Measurements from ENCODE around the gene TBC1D22A.

DNA sequence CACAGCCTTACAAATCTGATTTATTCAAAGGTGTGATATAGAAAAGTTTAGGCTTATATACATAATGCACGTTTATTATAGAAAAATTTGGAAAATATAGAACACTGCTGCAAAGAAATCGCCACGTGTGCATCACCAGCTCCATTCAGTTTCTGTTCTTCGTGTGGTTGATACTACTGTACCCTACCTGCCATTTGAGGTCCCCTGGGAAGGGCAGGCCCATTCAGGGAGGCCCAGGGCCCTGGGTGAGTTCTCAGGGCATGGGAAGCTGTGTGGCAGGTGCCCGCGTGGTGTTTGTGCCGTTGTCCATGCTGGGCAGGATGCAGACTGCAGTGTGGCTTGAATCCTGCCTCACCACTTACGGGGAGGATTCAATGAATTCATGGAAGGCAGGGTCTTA, 60.8 kb downstream of the TBC1D22A start:
- TF ChIP-seq EGR1 (IDR thresholded peaks at IDR 0.05; ENCODE audit: low read depth in 2 of 2) = no peak
- TF ChIP-seq, protein P1, sequence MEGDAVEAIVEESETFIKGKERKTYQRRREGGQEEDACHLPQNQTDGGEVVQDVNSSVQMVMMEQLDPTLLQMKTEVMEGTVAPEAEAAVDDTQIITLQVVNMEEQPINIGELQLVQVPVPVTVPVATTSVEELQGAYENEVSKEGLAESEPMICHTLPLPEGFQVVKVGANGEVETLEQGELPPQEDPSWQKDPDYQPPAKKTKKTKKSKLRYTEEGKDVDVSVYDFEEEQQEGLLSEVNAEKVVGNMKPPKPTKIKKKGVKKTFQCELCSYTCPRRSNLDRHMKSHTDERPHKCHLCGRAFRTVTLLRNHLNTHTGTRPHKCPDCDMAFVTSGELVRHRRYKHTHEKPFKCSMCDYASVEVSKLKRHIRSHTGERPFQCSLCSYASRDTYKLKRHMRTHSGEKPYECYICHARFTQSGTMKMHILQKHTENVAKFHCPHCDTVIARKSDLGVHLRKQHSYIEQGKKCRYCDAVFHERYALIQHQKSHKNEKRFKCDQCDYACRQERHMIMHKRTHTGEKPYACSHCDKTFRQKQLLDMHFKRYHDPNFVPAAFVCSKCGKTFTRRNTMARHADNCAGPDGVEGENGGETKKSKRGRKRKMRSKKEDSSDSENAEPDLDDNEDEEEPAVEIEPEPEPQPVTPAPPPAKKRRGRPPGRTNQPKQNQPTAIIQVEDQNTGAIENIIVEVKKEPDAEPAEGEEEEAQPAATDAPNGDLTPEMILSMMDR (IDR thresholded peaks at IDR 0.05; ENCODE audit: low read depth, low read length, missing input control) = no peak
- TF ChIP-seq RAD21 (IDR thresholded peaks at IDR 0.05) = no peak
- TF ChIP-seq, protein P2, sequence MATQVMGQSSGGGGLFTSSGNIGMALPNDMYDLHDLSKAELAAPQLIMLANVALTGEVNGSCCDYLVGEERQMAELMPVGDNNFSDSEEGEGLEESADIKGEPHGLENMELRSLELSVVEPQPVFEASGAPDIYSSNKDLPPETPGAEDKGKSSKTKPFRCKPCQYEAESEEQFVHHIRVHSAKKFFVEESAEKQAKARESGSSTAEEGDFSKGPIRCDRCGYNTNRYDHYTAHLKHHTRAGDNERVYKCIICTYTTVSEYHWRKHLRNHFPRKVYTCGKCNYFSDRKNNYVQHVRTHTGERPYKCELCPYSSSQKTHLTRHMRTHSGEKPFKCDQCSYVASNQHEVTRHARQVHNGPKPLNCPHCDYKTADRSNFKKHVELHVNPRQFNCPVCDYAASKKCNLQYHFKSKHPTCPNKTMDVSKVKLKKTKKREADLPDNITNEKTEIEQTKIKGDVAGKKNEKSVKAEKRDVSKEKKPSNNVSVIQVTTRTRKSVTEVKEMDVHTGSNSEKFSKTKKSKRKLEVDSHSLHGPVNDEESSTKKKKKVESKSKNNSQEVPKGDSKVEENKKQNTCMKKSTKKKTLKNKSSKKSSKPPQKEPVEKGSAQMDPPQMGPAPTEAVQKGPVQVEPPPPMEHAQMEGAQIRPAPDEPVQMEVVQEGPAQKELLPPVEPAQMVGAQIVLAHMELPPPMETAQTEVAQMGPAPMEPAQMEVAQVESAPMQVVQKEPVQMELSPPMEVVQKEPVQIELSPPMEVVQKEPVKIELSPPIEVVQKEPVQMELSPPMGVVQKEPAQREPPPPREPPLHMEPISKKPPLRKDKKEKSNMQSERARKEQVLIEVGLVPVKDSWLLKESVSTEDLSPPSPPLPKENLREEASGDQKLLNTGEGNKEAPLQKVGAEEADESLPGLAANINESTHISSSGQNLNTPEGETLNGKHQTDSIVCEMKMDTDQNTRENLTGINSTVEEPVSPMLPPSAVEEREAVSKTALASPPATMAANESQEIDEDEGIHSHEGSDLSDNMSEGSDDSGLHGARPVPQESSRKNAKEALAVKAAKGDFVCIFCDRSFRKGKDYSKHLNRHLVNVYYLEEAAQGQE (IDR thresholded peaks at IDR 0.05) = no peak
- no peak for TF ChIP-seq RXRA (IDR thresholded peaks at IDR 0.05)
- TF ChIP-seq JUND (IDR thresholded peaks at IDR 0.05) = no peak
- TF ChIP-seq, protein P3, sequence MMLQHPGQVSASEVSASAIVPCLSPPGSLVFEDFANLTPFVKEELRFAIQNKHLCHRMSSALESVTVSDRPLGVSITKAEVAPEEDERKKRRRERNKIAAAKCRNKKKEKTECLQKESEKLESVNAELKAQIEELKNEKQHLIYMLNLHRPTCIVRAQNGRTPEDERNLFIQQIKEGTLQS (IDR thresholded peaks at IDR 0.05) = no peak
- TF ChIP-seq TAF1 (conservative IDR thresholded peaks at IDR 0.05) = no peak
- no peak for TF ChIP-seq SP1 (IDR thresholded peaks at IDR 0.05)
- TF ChIP-seq YY1 (IDR thresholded peaks at IDR 0.05) = no peak
- TF ChIP-seq GABPA (IDR thresholded peaks at IDR 0.05 in 1 of 2, conservative IDR thresholded peaks at IDR 0.05 in 1 of 2) = no peak
